ENCODE data around the gene GPR135.

Gene GPR135

GRCh38 chr14:59415836-59416602, 49.2 kb downstream of the GPR135 start:
- DNase-seq, result no peak
- Histone ChIP-seq H3K4me1 (ENCODE audit: control extremely low read depth in 1 of 4, control insufficient read depth in 4 of 4, insufficient read depth in 4 of 4, low read length in 3 of 4) (no peaks in the 10 kb centered on the region), H3K9me3 (ENCODE audit: control extremely low read depth in 1 of 5, control insufficient read depth in 4 of 5, insufficient read depth in 2 of 5, low read depth in 1 of 5, low read length in 4 of 5) (no peaks in the 10 kb centered on the region), H3K4me3 (ENCODE audit: control insufficient read depth in 1 of 7, extremely low read depth in 1 of 7, insufficient read depth in 4 of 7, low read depth in 2 of 7, low read length in 6 of 7) (no peak overlapping the region), H3K27me3 (replicated peaks in 2 of 5; ENCODE audit: control insufficient read depth in 4 of 5, insufficient read depth in 5 of 5, low read length in 4 of 5) (no peaks in the 10 kb centered on the region), H3K27ac (ENCODE audit: insufficient read depth in 1 of 2, low read depth in 1 of 2, low read length in 2 of 2, poor library complexity in 1 of 2, severe bottlenecking in 2 of 2) (no peak overlapping the region), H3K36me3 (ENCODE audit: control insufficient read depth in 4 of 4, insufficient read depth in 4 of 4, low read length in 3 of 4) (no peaks in the 10 kb centered on the region)
- WGBS (ENCODE audit: insufficient coverage), result 93% methylated on average over 2 of the region's 5 CpGs
- CTCF ChIA-PET, result no interaction called here
- POLR2A ChIA-PET, result no interaction called here

Data from common myeloid progenitor, CD34-positive (primary cell).